HG03460 (cell line): Measurements from ENCODE around the gene GCKR.
"Not testable (repeated sequence)": the region's sequence is repeated elsewhere in the genome, so short reads cannot be mapped to it uniquely, and the experiment has no call there.

Experiments used
- ATAC-seq: cut with Tn5 transposase; IDR thresholded peaks from one replicate; pipeline ENCODE4 v1.9.1; 2021; ENCODE audit not compliant: unreplicated experiment

Gene GCKR

GRCh38 chr2:27509326-27509725 lies 12.7 kb downstream of the GCKR start:
- no peak for ATAC-seq

DNA sequence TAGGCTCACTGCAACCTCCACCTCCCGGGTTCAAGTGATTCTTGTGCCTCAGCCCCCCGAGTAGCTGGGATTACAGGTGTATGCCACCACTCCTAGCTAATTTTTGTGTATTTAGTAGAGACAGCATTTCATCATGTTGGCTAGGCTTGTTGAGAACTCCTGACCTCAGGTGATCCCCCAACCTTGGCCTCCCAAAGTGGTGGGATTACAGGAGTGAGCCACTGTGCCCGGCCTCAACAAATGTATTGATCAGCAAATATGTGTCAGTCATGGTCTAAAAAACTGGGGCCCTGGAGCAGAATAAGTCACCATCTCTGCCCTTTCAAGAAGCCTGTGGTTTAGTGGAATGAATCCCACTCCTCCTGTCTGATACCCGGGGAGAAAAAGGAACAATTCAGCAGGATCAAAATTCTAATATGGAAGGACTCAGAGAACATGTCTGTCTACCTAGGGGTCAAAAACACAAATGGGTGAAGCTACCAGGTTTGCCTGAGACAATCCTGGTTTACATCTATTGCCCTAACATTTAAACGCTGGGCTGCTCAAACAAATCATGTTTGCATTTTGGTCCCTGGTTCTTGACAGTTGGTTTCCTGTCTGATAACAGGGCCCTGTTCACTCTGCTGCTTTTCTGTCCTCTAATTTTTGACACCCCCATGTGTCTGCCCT lies 21.6 kb downstream of the GCKR start:
- ATAC-seq, result no peak

DNA sequence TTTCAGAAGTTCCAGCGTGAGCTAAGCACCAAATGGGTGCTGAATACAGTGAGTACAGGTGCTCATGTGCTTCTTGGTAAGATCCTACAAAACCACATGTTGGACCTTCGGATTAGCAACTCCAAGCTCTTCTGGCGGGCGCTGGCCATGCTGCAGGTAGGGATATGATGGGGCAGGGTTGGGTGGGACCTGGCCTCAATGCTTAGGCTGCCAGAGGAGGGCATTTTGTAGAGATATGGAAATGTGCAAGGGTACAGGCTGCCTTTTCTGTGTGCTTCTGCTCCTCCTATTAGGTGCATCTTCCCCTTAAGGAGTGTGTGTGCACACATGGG lies 22.1 kb downstream of the GCKR start:
- no peak for ATAC-seq

DNA sequence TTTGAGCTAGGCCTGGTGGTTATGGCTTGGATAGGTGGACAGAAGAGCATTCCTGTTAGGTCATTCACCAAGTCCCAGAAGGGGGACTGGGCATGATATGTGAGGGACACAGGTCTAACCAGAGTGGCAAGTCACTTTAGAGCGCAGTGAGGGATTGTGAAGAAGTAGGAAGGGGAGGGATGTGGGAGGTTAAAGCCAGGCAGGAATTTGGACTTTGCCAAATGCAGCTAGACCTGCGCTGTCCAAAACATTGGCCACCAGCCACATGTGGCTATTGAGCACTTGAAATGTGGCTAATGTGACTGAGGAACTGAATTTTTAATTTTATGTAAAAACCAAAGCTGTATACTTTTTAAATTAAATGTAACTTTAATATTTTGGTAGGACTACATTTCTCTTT lies 23.7 kb downstream of the GCKR start:
- no peak for ATAC-seq

DNA sequence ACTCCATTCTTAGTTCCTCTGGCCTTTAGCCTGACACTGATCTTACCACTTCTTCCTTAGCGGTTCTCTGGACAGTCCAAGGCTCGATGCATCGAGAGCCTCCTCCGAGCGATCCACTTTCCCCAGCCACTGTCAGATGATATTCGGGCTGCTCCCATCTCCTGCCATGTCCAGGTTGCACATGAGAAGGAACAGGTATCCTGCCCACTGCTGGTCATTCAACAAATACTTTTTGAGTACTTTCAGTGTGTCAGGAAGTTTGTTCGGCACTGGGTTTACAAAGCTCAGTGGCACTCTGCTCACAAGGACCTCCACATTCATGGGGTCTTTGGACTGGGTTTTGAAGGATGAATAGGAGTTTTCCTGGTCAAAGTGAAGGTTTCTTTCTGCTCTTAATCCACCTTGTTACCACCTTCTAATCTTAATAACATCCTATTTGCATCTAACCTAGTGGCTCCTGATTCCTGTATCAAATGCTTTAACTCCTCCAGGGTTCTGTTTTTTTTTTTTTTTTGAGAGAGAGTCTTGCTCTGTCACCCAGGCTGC lies 25.8 kb downstream of the GCKR start:
- no peak for ATAC-seq

GRCh38 chr2:27527182-27527581 lies 30.5 kb downstream of the GCKR start:
- ATAC-seq, result no peak

GRCh38 chr2:27531983-27532382 lies 35.3 kb downstream of the GCKR start:
- ATAC-seq, result no peak

GRCh38 chr2:27537287-27537686 lies 40.6 kb downstream of the GCKR start:
- no peak for ATAC-seq

DNA sequence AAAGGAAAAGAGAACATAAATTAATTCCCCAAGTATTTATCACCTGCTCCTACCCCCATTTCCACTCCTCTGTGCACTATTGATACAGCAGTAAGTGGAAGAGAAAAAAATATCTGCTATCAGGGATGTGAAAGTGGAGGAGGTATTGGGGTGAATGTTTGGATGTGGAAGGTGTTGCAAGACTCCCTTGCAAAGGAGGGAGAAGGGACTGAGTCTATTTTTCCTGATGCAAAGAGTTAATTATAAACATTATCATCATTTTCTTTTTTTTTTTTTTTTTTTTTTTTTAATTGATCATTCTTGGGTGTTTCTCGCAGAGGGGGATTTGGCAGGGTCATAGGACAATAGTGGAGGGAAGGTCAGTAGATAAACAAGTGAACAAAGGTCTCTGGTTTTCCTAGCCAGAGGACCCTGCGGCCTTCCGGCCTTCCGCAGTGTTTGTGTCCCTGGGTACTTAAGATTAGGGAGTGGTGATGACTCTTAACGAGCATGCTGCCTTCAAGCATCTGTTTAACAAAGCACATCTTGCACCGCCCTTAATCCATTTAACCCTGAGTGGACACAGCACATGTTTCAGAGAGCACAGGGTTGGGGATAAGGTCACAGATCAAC lies 42.3 kb downstream of the GCKR start:
- ATAC-seq, result not testable (repeated sequence)

- not testable (repeated sequence) for ATAC-seq
These were observed 43.0 kb downstream of the GCKR start for GRCh38 chr2:27539649-27540048.

DNA sequence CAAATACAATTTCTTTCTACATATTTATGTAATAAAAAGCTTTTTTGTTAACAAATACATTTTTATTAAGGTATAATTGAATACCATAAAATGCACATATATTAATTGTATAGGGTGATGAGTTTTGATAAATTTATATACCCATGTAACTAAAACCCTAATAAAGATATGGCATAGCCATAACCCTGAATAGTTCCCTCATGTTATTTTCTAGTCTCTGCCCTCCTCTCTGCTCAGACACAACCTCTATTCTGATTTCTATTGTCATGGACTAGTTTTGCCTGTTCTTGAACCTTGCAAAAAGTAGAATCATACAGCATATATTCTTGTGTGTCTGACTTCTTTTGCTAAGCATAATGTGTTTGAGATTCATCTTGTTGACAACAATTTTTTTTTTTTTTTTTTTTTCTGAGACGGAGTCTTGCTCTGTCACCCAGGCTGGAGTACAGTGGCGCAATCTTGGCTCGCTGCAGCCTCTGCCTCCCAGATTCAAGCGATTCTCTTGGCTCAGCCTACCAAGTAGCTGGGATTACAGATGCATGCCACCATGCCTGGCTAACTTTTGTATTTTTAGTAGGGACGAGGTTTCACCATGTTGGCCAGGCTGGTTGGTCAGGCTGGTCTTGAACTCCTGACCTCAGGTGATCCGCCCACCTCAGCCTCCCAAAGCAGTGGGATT lies 47.6 kb downstream of the GCKR start:
- ATAC-seq, result no peak

DNA sequence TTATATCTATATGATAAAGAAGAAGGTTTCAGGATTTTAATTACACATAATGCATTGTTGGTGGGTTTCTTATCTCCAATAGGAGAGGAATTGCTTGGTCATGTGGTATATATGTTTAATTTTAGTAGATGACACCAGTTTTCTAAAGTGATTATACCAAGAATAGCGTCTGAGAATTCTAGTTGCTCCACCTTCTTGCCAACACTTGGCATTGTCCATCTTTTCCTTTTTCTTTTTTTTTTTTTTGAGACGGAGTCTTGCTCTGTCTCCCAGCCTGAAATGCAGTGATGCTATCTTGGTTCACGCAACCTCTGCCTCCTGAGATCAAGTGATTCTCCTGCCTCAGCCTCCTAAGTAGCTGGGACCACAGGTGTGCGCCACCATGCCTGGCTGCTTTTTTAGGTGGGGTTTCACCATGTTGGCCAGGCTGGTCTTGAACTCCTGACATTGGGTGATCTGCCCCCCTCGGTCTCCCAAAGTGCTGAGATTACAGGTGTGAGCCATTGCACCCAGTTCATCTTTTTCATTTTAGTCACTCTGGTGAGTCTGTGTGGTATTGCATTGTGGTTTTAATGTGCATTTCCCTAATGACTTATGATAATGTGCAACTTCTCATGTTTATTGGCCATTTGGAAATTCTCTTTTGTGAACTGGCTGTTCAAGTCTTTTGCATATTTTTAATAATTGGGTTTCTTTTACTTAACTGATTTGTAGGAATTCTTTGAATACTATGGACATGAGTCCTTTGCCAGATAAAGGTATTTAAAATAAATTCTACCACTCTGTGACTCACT lies 48.9 kb downstream of the GCKR start:
- ATAC-seq, result no peak

- no peak for ATAC-seq
These were observed 52.7 kb downstream of the GCKR start for GRCh38 chr2:27549303-27549702.

DNA sequence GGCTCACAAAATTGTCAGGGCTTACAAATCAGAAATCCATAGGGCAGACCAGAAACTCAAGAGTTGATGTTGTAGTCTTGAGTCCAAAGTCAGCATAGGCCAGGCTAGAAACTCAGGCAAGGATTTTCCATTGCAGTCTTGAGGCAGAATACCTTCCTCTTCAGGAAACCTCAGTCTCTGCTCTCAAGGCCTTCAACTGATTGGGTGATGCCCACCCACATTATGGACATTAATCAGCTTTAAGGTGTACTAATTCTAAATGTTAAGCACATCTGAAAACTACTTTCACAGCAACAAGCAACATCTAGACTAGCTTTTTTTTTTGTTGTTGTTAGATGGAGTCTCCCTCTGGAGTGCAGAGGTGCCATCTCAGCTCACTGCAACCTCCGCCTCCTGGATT lies 54.9 kb downstream of the GCKR start:
- no peak for ATAC-seq

DNA sequence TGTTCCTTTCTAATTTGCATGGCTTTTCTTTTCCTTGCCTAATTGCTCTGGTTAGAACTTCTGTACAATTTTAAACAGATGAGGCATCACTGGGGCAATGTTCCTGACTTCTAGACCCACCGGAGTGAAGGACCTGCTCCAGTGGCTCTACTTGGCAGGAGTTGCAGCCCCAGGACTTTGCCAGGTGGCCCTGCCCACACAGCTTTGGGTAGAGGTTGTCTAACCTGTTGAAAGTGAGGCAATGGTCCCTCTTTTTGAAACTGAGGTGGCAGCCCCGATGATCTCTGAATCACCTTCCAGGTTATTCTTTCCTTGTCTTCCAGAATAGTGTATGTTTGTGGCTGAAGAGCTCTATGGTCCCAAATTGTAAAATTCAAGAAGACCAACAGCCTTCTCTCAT lies 56.3 kb downstream of the GCKR start:
- no peak for ATAC-seq

- not testable (repeated sequence) for ATAC-seq
These were observed 57.8 kb downstream of the GCKR start for GRCh38 chr2:27554451-27554850.

DNA sequence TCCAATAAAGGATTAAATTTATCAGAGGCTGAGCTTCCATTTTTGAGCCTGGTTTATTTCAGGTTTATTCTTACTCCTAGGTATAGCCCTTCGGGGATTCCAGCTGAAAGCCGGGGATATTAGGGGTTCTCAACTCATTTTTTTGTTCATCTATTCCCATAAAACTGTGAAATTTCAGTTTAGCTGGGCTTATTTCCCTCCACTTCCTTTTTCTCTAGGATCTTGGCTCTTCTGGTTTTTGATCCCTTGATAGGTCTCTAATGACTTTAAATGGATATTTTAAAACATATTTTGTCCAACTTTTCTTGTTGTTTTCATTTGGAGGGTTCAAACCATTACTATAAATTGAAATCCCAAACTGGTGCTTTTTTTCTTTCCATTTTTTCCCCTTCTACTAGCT lies 62.6 kb downstream of the GCKR start:
- no peak for ATAC-seq

GRCh38 chr2:27561060-27561459 lies 64.4 kb downstream of the GCKR start:
- no peak for ATAC-seq

- no peak for ATAC-seq
These were observed 70.0 kb downstream of the GCKR start for GRCh38 chr2:27566628-27567027.

- ATAC-seq, result no peak
These were observed 72.8 kb downstream of the GCKR start for GRCh38 chr2:27569398-27569797.

GRCh38 chr2:27571197-27571596 lies 74.6 kb downstream of the GCKR start:
- ATAC-seq, result no peak

DNA sequence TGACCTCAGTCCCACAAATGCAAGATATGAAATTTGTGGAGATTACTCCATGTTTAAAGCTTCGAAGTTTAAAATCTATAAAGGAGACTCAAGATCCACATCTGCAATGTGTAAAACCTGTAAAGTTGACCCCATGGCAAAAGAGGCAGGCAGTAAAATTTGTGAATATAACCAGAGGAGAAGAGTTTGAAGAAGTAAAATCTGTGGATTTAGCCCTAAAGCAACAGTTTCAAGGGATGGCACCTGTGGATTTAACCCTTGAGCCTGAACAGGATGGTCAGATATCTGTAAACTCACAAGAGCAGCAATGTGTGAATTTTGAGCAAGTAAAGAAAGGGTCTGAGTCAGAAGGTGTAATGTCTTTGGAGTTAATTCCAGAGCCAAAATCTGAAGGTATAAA lies 75.0 kb downstream of the GCKR start:
- no peak for ATAC-seq
